Stimulated activated CD4-positive, alpha-beta T cell treated with anti-CD3 and anti-CD28 coated beads, Interleukin-1b, Interleukin-23, amount 100 ng/mL, for 1 hour (primary cell): ENCODE measurements around the gene CHMP4B.

Experiments
- DNase-seq, 2 donors: peaks; one replicate each; pipeline ENCODE4 v3.0.0-alpha.2; 2020; ENCODE audit warnings: low read depth in 2 of 2

The CHMP4B gene

GRCh38 chr20:33810885-33811775 is at the start of gene CHMP4B:
Gene CHMP4B, plus strand, starts transcription at chr20:33811348. Its CDS starts 121 bp downstream, at chr20:33811469.
- peak; percentile 89 to 94 for DNase-seq

- no peak for DNase-seq
These were observed 49.4 kb upstream of the CHMP4B start for GRCh38 chr20:33761698-33762250.

- DNase-seq = no peak
These were observed 46.0 kb upstream of the CHMP4B start for GRCh38 chr20:33765099-33765498.

- no peak for DNase-seq
These were observed 45.6 kb upstream of the CHMP4B start for GRCh38 chr20:33765592-33765991.

GRCh38 chr20:33766686-33767085 is 44.5 kb upstream of the CHMP4B start:
- DNase-seq = no peak

- DNase-seq = no peak
These were observed 43.4 kb upstream of the CHMP4B start for GRCh38 chr20:33767777-33768138.

GRCh38 chr20:33769043-33769442 is 42.1 kb upstream of the CHMP4B start:
- no peak for DNase-seq

GRCh38 chr20:33770005-33770404 is 41.1 kb upstream of the CHMP4B start:
- DNase-seq = no peak

GRCh38 chr20:33771938-33772337 is 39.2 kb upstream of the CHMP4B start:
- no peak for DNase-seq

- DNase-seq = no peak
These were observed 38.7 kb upstream of the CHMP4B start for GRCh38 chr20:33772439-33772838.

- DNase-seq = no peak
These were observed 37.6 kb upstream of the CHMP4B start for GRCh38 chr20:33773412-33774089.

GRCh38 chr20:33777816-33778215 is 33.3 kb upstream of the CHMP4B start:
- no peak for DNase-seq

- no peak for DNase-seq
These were observed 30.0 kb upstream of the CHMP4B start for GRCh38 chr20:33781133-33781532.

- no peak for DNase-seq
These were observed 29.2 kb upstream of the CHMP4B start for GRCh38 chr20:33781945-33782344.

GRCh38 chr20:33783256-33783655 is 27.9 kb upstream of the CHMP4B start:
- no peak for DNase-seq

GRCh38 chr20:33783818-33784217 is 27.3 kb upstream of the CHMP4B start:
- DNase-seq = no peak

- no peak for DNase-seq
These were observed 26.9 kb upstream of the CHMP4B start for GRCh38 chr20:33784225-33784624.

GRCh38 chr20:33785503-33785902 is 25.6 kb upstream of the CHMP4B start:
- DNase-seq = no peak

- DNase-seq = no peak
These were observed 23.8 kb upstream of the CHMP4B start for GRCh38 chr20:33787253-33787891.

- DNase-seq = no peak
These were observed 22.6 kb upstream of the CHMP4B start for GRCh38 chr20:33788351-33789049.

- no peak for DNase-seq
These were observed 21.9 kb upstream of the CHMP4B start for GRCh38 chr20:33789109-33789857.
